Testis (tissue), 3 donors: ENCODE measurements around the gene VSX2. TPM values are rescaled to one million over a fixed set of nuclear protein-coding genes. Genes with fewer than 3 reads are reported as not detected.
"Not testable (repeated sequence)": the region's sequence is repeated elsewhere in the genome, so short reads cannot be mapped to it uniquely, and the experiment has no call there.

Source experiments
- DNase-seq: peaks from one replicate; pipeline ENCODE4 v3.0.0-alpha.2; 2019
- H3K27ac ChIP-seq, 2 donors: fragments of 200-600 bp; sonication (generic); one replicate each; pipeline ENCODE4 v1.5.1; 2019
- H3K27me3 ChIP-seq: fragments of 200-600 bp; sonication (generic); one replicate; pipeline ENCODE4 v1.5.1; 2019
- H3K36me3 ChIP-seq: fragments of 200-600 bp; sonication (generic); one replicate; pipeline ENCODE4 v1.5.1; 2017; ENCODE audit warnings: low read depth; ENCODE audit errors: missing control alignments
- H3K4me1 ChIP-seq: fragments of 200-600 bp; sonication (generic); one replicate; pipeline ENCODE4 v1.5.1; 2019
- H3K4me3 ChIP-seq, 2 donors: fragments of 200-600 bp; sonication (generic); one replicate each; pipeline ENCODE4 v1.5.1; 2017 to 2019
- H3K9me3 ChIP-seq: fragments of 200-600 bp; sonication (generic); one replicate; pipeline ENCODE4 v1.5.1; 2017
- POLR2A ChIP-seq: fragments of 450-650 bp; IDR thresholded peaks from one replicate; pipeline ENCODE4 v1.6.1; 2017; ENCODE audit warnings: antibody characterized with exemption, mild to moderate bottlenecking, moderate library complexity
- WGBS, 2 donors: methylation state at CpG; one replicate each; pipeline ENCODE4 v1.1.5; 2018; 5-methylcytosine and 5-hydroxymethylcytosine counted together
- intact Hi-C: fragments of 100-400 bp; cut with DNase I; formaldehyde crosslinking; loops from one replicate; pipeline ENCODE4 v1.15.1; 2023; ENCODE audit warnings: low total_unique reads
- polyA plus RNA-seq: library from polyadenylated mRNA; stranded (reverse); fragments of 350-450 nt; fragmentation: Illumina TruSeq; extraction: RNeasy Lipid Tissue Mini Kit (QIAGEN cat#74804); gene quantifications from one replicate; pipeline ENCODE4 v1.2.3, GENCODE V29; 2014; ENCODE audit warnings: low read depth, low replicate concordance; ENCODE audit not compliant: insufficient read depth
- total RNA-seq, 2 donors: library from RNA; depleted of rRNA; stranded (reverse); fragments of >200 nt; gene quantifications; one replicate each; pipeline ENCODE4 v1.2.3, GENCODE V29; 2016
- TF ChIP-seq, protein P1 (sequence below), 3 experiments: fragments of 450-650 bp in 2 of 3; fragments of 200-600 bp in 1 of 3; sonication (generic) in 1 of 3; IDR thresholded peaks; one replicate each; pipeline ENCODE4 v1.5.1; 2016 to 2019; ENCODE audit warnings: antibody characterized with exemption in 3 of 3, mild to moderate bottlenecking in 2 of 3, moderate library complexity in 1 of 3

VSX2 gene
- total and polyA plus RNA-seq, 3 donors from 2014 or later, result 0.16 to 0.55 (median 0.37) TPM

- DNase-seq, result no peak
- Histone ChIP-seq H3K4me3 (no peak overlapping the region), H3K9me3 (no peaks in the 10 kb centered on the region), H3K27me3 (no peaks in the 10 kb centered on the region), H3K27ac (no peak overlapping the region), H3K4me1 (no peaks in the 10 kb centered on the region), H3K36me3 (no peaks in the 10 kb centered on the region)
- TF ChIP-seq, protein P1, sequence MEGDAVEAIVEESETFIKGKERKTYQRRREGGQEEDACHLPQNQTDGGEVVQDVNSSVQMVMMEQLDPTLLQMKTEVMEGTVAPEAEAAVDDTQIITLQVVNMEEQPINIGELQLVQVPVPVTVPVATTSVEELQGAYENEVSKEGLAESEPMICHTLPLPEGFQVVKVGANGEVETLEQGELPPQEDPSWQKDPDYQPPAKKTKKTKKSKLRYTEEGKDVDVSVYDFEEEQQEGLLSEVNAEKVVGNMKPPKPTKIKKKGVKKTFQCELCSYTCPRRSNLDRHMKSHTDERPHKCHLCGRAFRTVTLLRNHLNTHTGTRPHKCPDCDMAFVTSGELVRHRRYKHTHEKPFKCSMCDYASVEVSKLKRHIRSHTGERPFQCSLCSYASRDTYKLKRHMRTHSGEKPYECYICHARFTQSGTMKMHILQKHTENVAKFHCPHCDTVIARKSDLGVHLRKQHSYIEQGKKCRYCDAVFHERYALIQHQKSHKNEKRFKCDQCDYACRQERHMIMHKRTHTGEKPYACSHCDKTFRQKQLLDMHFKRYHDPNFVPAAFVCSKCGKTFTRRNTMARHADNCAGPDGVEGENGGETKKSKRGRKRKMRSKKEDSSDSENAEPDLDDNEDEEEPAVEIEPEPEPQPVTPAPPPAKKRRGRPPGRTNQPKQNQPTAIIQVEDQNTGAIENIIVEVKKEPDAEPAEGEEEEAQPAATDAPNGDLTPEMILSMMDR (IDR thresholded peaks at IDR 0.05), result no peak
- no peak for TF ChIP-seq POLR2A
- 76 to 78% methylated on average over 13 of the region's 13 CpGs for WGBS, 2 donors
- intact Hi-C loops, result no loop called here
These were observed 26.2 kb downstream of the VSX2 start for GRCh38 chr14:74265301-74265965.

DNA sequence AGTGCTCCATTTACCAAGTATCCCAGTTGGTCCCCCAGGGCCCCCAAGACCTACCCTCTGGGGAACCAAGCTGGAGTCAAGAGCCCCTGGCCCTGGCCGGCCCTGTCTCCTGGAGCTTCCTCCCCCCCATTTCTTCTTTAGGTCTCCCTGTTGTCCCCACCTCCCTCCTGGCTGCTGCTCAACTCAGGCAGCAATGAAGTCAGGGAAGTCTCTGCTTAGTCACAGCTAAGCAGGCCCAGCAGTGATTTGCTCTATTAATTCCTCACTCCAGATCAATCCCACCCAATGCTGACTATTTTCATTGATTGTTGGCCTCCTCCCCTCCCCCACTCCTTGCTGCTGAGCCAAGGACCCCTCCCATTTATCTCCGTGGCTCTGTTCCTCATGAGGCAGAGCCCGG lies 28.3 kb downstream of the VSX2 start:
- no peaks in the 10 kb centered on the region for H3K9me3 ChIP-seq
- intact Hi-C loops, result no loop called here
- H3K4me1 ChIP-seq, result no peaks in the 10 kb centered on the region
- H3K36me3 ChIP-seq, result no peaks in the 10 kb centered on the region
- no peak overlapping the region for H3K27ac ChIP-seq
- no peaks in the 10 kb centered on the region for H3K27me3 ChIP-seq
- TF ChIP-seq, protein P1 (IDR thresholded peaks at IDR 0.05), result no peak
- no peak for TF ChIP-seq POLR2A
- DNase-seq, result no peak
- H3K4me3 ChIP-seq, result no peak overlapping the region
- WGBS, 2 donors, result 78% methylated on average over 3 of the region's 3 CpGs

- H3K9me3 ChIP-seq, intact Hi-C loops, H3K27ac ChIP-seq, H3K27me3 ChIP-seq, H3K4me1 ChIP-seq, H3K36me3 ChIP-seq, H3K4me3 ChIP-seq, DNase-seq: not testable (repeated sequence)
- 70 to 80% methylated on average over 14 of the region's 14 CpGs for WGBS, 2 donors
These were observed 31.3 kb downstream of the VSX2 start for GRCh38 chr14:74270382-74271177.

DNA sequence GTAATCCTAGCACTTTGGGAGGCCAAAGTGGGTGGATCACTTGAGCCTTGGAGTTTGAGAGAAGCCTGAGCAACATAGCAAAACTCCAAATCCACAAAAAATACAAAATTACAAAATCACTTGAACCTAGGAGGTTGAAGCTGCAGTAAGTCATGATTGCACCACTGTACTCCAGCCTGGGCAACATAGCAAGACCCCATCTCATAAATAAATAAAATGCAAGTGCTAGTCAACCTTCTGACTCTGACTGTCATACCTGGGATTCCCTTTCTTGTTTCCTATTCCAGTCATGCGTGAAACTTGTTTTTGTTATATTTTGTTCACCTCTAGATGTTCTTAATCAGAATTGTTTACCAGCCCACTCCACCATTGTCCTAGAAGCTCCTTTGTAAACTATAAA lies 32.1 kb downstream of the VSX2 start:
- Histone ChIP-seq H3K27ac (no peak overlapping the region), H3K4me3 (no peak overlapping the region), H3K9me3 (no peaks in the 10 kb centered on the region), H3K36me3 (no peaks in the 10 kb centered on the region), H3K4me1 (no peaks in the 10 kb centered on the region), H3K27me3 (no peaks in the 10 kb centered on the region)
- no peak for DNase-seq
- WGBS, 2 donors, result 92 to 100% methylated on average over 1 of the region's 1 CpG
- TF ChIP-seq, protein P1 (IDR thresholded peaks at IDR 0.05), result no peak
- no peak for TF ChIP-seq POLR2A
- intact Hi-C loops, result no loop called here

DNA sequence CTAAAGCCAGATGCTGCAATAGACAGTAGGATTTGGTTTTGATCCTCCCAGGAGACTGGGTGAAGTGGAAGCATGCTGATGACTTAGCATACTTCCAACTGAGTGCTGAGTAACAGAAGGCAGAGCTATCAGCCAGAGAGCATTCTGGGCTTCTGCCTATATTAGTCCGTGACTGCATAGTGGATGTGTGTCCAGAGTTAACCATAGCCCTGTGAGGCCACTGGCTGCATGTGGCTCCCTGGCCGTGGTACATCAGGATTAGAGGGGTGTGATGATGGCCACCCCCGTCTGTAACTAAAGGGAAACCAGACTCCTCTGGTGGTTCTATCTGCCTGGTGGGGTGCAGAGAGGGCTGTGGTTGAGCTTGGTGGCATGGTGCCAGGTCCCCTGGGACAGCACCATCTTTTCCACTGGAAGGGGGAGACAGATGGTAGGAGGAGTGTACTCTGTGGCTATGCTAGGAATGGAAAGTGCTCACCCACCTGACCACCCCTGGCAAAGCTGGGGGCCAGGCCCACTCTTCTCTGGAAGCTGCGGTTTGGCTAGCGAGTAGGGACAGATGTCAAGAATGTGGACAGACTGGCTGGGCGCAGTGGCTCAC lies 36.1 kb downstream of the VSX2 start:
- TF ChIP-seq, protein P1 (IDR thresholded peaks at IDR 0.05), result no peak
- no peak for TF ChIP-seq POLR2A
- intact Hi-C loops, result no loop called here
- no peaks in the 10 kb centered on the region for H3K9me3 ChIP-seq
- no peaks in the 10 kb centered on the region for H3K36me3 ChIP-seq
- WGBS, 2 donors, result 74 to 84% methylated on average over 4 to 6 of the region's 6 CpGs
- no peaks in the 10 kb centered on the region for H3K27me3 ChIP-seq
- H3K27ac ChIP-seq, result no peak overlapping the region
- H3K4me1 ChIP-seq, result no peaks in the 10 kb centered on the region
- no peak for DNase-seq
- H3K4me3 ChIP-seq, result no peak overlapping the region
